BLaER1 treated with 17β-estradiol and CSF1 and Interleukin-3, amounts not matched to agents 10 nM and 100 nM (cell line): ENCODE results near the gene KLHL36.

Experiments
- H3K27ac ChIP-seq, 11 experiments: shearing (Covaris generic); formaldehyde crosslinking; 2 replicates each; pipeline ENCODE4 v1.8.1; 2022
- H3K27me3 ChIP-seq, 11 experiments: shearing (Covaris generic); formaldehyde crosslinking; 2 replicates each; pipeline ENCODE4 v1.8.1; 2022
- H3K36me3 ChIP-seq, 11 experiments: shearing (Covaris generic); formaldehyde crosslinking; 2 replicates each; pipeline ENCODE4 v1.8.1; 2022
- H3K4me1 ChIP-seq, 10 experiments: shearing (Covaris generic); formaldehyde crosslinking; 2 replicates each; pipeline ENCODE4 v1.8.1; 2022
- H3K4me2 ChIP-seq, 11 experiments: shearing (Covaris generic); formaldehyde crosslinking; 2 replicates each; pipeline ENCODE4 v1.8.1; 2022
- H3K4me3 ChIP-seq, 10 experiments: shearing (Covaris generic); formaldehyde crosslinking; 2 replicates each; pipeline ENCODE4 v1.8.1; 2022
- H3K9ac ChIP-seq, 11 experiments: shearing (Covaris generic); formaldehyde crosslinking; 2 replicates each; pipeline ENCODE4 v1.8.1; 2022
- H3K9me3 ChIP-seq, 11 experiments: shearing (Covaris generic); formaldehyde crosslinking; replicated peaks in 1 of 11; 2 replicates each; pipeline ENCODE4 v1.8.1; 2022
- H4K20me1 ChIP-seq, 11 experiments: shearing (Covaris generic); formaldehyde crosslinking; 2 replicates each; pipeline ENCODE4 v1.8.1; 2022
- Cebpa-rat ChIP-seq, 11 experiments: shearing (Covaris generic); IDR thresholded peaks; 2 replicates each; pipeline ENCODE4 v1.8.1; 2022

Gene KLHL36

DNA sequence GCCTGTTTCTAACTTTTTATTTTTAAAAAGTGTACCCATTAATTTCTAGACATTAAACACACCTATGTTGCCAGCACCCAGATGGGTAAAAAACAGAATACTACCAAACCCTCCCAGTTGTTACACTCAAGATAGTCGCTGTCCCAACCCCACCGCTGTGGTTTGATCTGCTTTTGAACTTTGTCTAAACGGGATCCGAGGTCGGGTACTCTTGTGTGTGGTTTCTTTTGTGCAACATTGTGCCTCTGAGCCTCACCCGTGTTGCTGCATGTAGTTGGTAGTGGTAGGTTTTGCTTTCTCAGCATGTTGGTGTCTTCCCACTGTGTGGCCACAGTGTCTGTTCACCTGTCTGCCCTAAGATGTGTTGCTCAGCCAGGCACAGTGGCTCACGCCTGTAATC is 4.3 kb downstream of the KLHL36 start:
- peaks cover 60 to 76% (median 65%) of the 10 kb centered on the region in 11 experiments for H3K36me3 ChIP-seq
- H3K27ac ChIP-seq: no peak overlapping the region
- peaks cover 9 to 83% (median 46%) of the 10 kb centered on the region in 11 experiments; a peak in 19 of 22 replicates for H4K20me1 ChIP-seq
- H3K9me3 ChIP-seq: no peaks in the 10 kb centered on the region
- no peak overlapping the region; a peak in 1 of 22 replicates for H3K4me2 ChIP-seq
- no peak for TF ChIP-seq Cebpa-rat (IDR thresholded peaks at IDR 0.05)
- H3K4me1 ChIP-seq: peaks cover 5 to 34% (median 29%) of the 10 kb centered on the region in 10 experiments; a peak in 19 of 20 replicates
- no peak overlapping the region for H3K9ac ChIP-seq
- no peaks in the 10 kb centered on the region for H3K27me3 ChIP-seq
- no peak overlapping the region for H3K4me3 ChIP-seq

DNA sequence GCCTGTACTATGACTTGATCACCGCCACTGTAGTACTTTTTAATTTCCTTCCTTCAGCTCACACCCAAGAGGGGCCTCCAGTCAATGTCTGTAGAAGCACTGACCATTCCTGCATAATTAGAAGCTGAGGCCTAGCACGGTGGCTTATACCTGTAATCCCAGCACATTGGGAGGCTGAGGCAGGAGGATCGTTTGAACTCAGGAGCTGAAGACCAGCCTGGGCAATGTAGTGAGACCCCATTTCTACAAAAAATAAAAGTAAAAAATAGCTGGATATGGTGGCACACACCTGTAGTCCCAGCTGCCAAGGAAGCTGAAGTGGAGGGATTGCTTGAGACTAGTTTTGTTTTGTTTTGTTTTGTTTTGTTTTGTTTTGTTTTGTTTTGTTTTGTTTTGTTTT is 5.9 kb downstream of the KLHL36 start:
- no peak for TF ChIP-seq Cebpa-rat (IDR thresholded peaks at IDR 0.05)
- Histone ChIP-seq H3K27ac (no peak overlapping the region), H4K20me1 (peaks cover 12 to 97% (median 54%) of the 10 kb centered on the region in 11 experiments; a peak in 20 of 22 replicates), H3K9me3 (no peaks in the 10 kb centered on the region), H3K36me3 (peaks cover 77 to 93% (median 81%) of the 10 kb centered on the region in 11 experiments), H3K4me1 (peaks cover 0 to 32% (median 19%) of the 10 kb centered on the region in 10 experiments; a peak in 17 of 20 replicates), H3K4me2 (no peak overlapping the region), H3K4me3 (no peak overlapping the region), H3K9ac (no peak overlapping the region), H3K27me3 (no peaks in the 10 kb centered on the region)

DNA sequence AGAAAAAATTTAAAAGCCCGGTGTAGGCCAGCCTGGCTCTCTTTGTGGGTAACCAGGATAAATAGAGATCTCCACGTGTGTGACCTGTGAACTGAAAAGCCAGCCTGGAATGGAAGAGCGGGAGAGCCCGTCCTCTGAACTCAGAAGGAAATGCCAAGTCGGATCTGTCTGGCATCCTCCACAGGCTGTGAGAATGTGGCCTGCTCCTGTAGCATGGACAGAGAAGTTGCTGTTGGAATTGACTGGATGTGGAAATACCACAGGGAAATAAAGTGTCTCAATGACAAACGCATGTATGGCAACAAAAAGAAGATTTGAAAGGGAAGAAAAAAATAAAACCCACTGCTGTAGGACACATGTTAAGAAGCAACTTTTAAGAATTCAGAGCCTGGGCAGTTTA is 6.7 kb downstream of the KLHL36 start:
- Histone ChIP-seq H4K20me1 (peaks cover 8 to 99% (median 56%) of the 10 kb centered on the region in 11 experiments; a peak in 17 of 22 replicates), H3K4me1 (peaks cover 4 to 32% (median 15%) of the 10 kb centered on the region in 10 experiments; a peak in 18 of 20 replicates)
- TF ChIP-seq Cebpa-rat (IDR thresholded peaks at IDR 0.05): no peak

DNA sequence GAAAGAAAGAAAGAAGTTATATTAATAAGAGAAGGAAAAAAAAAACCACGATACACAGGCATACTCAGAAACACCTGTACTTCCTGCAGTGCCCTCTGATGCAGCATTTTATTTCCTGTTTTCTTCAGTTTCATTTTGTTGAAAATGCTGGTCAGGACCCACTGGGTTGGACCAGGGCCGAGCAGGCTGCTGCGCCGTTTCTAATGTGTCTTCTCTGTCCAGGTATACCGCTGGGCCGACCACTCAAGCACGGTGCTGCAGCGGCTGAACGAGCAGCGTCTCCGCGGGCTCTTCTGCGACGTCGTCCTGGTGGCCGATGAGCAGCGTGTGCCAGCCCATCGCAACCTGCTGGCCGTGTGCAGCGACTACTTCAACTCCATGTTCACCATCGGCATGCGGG is 8.3 kb downstream of the KLHL36 start:
- Histone ChIP-seq H3K27ac (no peak overlapping the region), H3K27me3 (no peaks in the 10 kb centered on the region), H3K9me3 (no peaks in the 10 kb centered on the region), H3K4me1 (peaks cover 11 to 41% (median 25%) of the 10 kb centered on the region in 10 experiments), H4K20me1 (peaks cover 9 to 99% (median 61%) of the 10 kb centered on the region in 11 experiments; a peak in 17 of 22 replicates), H3K36me3 (peaks cover 86 to 100% (median 92%) of the 10 kb centered on the region in 11 experiments), H3K4me3 (no peak overlapping the region), H3K9ac (0 out of 22 replicates have a peak overlapping the region, but pooled peaks of 1 of the 11 experiments have one; percentile 9), H3K4me2 (peak overlapping the region in 5 of 11 experiments; percentile 18 to 40 (median 34); a peak in 7 of 22 replicates)
- TF ChIP-seq Cebpa-rat (IDR thresholded peaks at IDR 0.05): no peak

More for the DNA sequence above, 6.7 kb downstream of the KLHL36 start:
- Histone ChIP-seq H3K9me3 (no peaks in the 10 kb centered on the region), H3K36me3 (peaks cover 84 to 100% (median 89%) of the 10 kb centered on the region in 11 experiments), H3K27ac (no peak overlapping the region), H3K4me3 (no peak overlapping the region), H3K27me3 (no peaks in the 10 kb centered on the region), H3K4me2 (no peak overlapping the region), H3K9ac (no peak overlapping the region)

DNA sequence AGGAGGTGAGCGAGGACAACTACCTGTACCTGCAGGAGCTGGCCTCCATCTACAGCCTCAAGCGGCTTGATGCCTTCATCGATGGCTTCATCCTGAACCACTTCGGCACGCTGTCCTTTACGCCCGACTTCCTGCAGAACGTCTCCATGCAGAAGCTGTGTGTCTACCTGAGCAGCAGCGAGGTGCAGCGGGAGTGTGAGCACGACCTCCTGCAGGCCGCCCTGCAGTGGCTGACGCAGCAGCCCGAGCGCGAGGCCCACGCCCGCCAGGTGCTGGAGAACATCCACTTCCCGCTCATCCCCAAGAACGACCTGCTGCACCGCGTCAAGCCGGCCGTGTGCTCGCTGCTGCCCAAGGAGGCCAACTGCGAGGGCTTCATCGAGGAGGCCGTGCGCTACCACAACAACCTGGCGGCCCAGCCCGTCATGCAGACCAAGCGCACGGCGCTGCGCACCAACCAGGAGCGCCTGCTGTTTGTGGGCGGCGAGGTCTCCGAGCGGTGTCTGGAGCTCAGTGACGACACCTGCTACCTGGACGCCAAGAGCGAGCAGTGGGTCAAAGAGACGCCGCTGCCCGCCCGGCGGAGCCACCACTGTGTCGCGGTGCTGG is 9.0 kb downstream of the KLHL36 start:
- no peak overlapping the region for H3K4me2 ChIP-seq
- no peaks in the 10 kb centered on the region for H3K27me3 ChIP-seq
- no peaks in the 10 kb centered on the region for H3K9me3 ChIP-seq
- H3K9ac ChIP-seq: no peak overlapping the region
- H3K36me3 ChIP-seq: peaks cover 86 to 100% (median 92%) of the 10 kb centered on the region in 11 experiments
- TF ChIP-seq Cebpa-rat (IDR thresholded peaks at IDR 0.05): no peak
- H3K4me3 ChIP-seq: no peak overlapping the region
- H4K20me1 ChIP-seq: peaks cover 9 to 99% (median 67%) of the 10 kb centered on the region in 11 experiments; a peak in 17 of 22 replicates
- H3K4me1 ChIP-seq: peaks cover 18 to 45% (median 31%) of the 10 kb centered on the region in 10 experiments
- H3K27ac ChIP-seq: no peak overlapping the region

DNA sequence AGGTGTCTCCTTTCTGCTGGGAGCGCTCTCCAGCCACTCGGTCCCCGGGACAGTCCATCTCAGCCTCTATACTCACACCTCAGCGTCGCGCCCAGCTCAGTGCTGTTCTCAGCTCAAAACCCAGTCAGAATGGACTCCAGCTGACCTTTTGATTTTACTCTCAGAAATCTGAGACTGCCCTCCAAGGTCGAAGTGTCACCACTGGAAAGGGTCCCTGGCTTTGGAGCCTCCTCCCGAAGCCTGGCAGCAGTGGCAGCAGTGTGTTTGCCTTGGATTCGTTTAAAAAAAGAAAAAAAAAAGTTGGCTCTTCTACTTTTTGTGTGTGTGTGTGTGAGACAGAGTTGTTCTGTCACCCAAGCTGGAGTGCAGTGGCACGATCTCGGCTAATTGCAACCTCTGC is 10.4 kb downstream of the KLHL36 start:
- Histone ChIP-seq H3K9me3 (no peaks in the 10 kb centered on the region), H3K9ac (no peak overlapping the region; a peak in 1 of 22 replicates), H3K27ac (no peak overlapping the region), H3K4me2 (no peak overlapping the region), H3K36me3 (peaks cover 85 to 100% (median 90%) of the 10 kb centered on the region in 11 experiments), H3K4me1 (peaks cover 28 to 53% (median 42%) of the 10 kb centered on the region in 10 experiments), H3K4me3 (no peak overlapping the region), H3K27me3 (no peaks in the 10 kb centered on the region), H4K20me1 (peaks cover 15 to 99% (median 75%) of the 10 kb centered on the region in 11 experiments; a peak in 20 of 22 replicates)
- TF ChIP-seq Cebpa-rat (IDR thresholded peaks at IDR 0.05): no peak

DNA sequence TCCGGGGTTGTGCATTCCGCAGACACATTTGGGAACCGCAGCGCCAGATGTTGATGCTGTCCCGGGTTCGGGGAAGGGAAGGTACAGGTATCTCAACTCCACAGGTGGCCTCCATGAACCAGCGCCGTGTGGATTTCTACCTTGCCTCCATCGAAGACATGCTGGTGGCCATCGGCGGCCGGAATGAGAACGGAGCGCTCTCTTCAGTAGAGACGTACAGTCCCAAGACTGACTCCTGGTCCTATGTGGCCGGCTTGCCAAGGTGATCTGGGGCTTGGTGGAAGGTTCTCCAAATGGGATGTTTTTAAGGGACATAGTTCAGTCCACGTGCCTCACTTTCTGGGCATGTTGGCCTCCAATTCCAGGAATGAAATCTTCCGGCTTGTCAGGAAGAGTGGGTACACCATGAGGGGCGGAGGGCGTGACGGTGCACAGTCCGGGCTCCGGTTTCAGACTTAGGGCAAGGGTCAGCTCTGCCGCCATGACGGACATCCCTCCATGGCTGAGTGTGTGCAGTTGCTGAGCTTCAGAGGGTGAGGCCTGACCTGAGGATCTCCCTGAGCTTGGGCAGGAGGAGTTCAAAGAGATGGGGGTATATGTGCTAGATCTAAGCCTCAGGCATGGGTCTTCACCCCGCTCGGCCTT is 11.5 kb downstream of the KLHL36 start:
- Histone ChIP-seq H4K20me1 (peaks cover 15 to 99% (median 79%) of the 10 kb centered on the region in 11 experiments; a peak in 20 of 22 replicates), H3K4me2 (peak overlapping the region in 5 of 11 experiments; percentile 18 to 64 (median 50); a peak in 6 of 22 replicates), H3K27me3 (no peaks in the 10 kb centered on the region), H3K4me1 (peaks cover 33 to 63% (median 53%) of the 10 kb centered on the region in 10 experiments), H3K9me3 (no peaks in the 10 kb centered on the region), H3K4me3 (no peak overlapping the region), H3K36me3 (peaks cover 77 to 100% (median 91%) of the 10 kb centered on the region in 11 experiments), H3K27ac (0 out of 22 replicates have a peak overlapping the region, but pooled peaks of 1 of the 11 experiments have one; percentile 18), H3K9ac (0 out of 22 replicates have a peak overlapping the region, but pooled peaks of 1 of the 11 experiments have one; percentile 26)
- TF ChIP-seq Cebpa-rat (IDR thresholded peaks at IDR 0.05): no peak

DNA sequence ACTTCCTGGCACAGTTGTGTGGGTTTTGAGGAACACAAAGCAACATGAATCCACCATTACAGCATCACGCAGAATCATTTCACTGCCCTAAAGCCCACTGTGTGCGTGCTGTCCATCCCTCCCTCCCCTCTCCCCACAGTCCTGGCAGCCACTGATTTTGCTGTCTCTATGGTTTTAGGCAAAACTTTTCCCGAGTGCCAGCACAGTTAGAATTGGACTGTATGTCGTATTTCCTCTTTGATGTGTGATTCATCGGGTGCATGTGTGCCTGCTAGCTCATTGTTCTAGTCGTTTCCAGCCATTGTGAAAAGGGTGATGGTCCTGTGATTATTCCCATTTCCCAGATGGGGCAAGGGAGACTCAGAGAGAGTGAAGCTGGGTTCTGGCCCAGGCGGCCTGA is 12.7 kb downstream of the KLHL36 start:
- H3K9me3 ChIP-seq: no peaks in the 10 kb centered on the region
- H3K9ac ChIP-seq: peak overlapping the region in 2 of 11 experiments; percentile 23 to 26; a peak in 1 of 22 replicates
- no peak overlapping the region for H3K4me3 ChIP-seq
- H3K27me3 ChIP-seq: no peaks in the 10 kb centered on the region
- peaks cover 15 to 99% (median 77%) of the 10 kb centered on the region in 11 experiments; a peak in 20 of 22 replicates for H4K20me1 ChIP-seq
- no peak for TF ChIP-seq Cebpa-rat (IDR thresholded peaks at IDR 0.05)
- peak overlapping the region in 5 of 11 experiments; percentile 4 to 38 (median 18); a peak in 4 of 22 replicates for H3K27ac ChIP-seq
- H3K36me3 ChIP-seq: peaks cover 78 to 100% (median 92%) of the 10 kb centered on the region in 11 experiments
- peak overlapping the region in 6 of 11 experiments; percentile 4 to 64 (median 46); a peak in 10 of 22 replicates for H3K4me2 ChIP-seq
- H3K4me1 ChIP-seq: peaks cover 33 to 60% (median 51%) of the 10 kb centered on the region in 10 experiments
